Mammary epithelial cell (primary cell): ENCODE results near the gene SMAD6.

ENCODE experiments used
- CTCF ChIP-seq, 2 donors: IDR thresholded peaks in 1 of 2; conservative IDR thresholded peaks in 1 of 2; 2 replicates each; pipeline ENCODE4 v1.5.1; 2011 to 2012; ENCODE audit warnings: inconsistent platforms in 2 of 2, low read length in 2 of 2, mild to moderate bottlenecking in 2 of 2, control low read depth in 1 of 2, low read depth in 1 of 2; ENCODE audit not compliant: insufficient read depth in 1 of 2; ENCODE audit errors: extremely low read depth in 1 of 2
- EZH2 ChIP-seq: IDR thresholded peaks from 2 replicates; pipeline ENCODE4 v1.6.1; 2012; ENCODE audit warnings: low read length, inconsistent platforms, borderline replicate concordance

- TF ChIP-seq CTCF (conservative IDR thresholded peaks at IDR 0.05 in 1 of 2, IDR thresholded peaks at IDR 0.05 in 1 of 2; ENCODE audit: extremely low read depth in 1 of 2, insufficient read depth in 1 of 2, low read depth in 1 of 2, low read length in 2 of 2): no peak
- no peak for TF ChIP-seq EZH2
Measured at GRCh38 chr15:66692808-66693596, 9.0 kb upstream of the SMAD6 start.
